Choroid plexus epithelial cell (primary cell): ENCODE data around the gene KCNK5.
A peak's percentile ranks its signal among the peaks of the same experiment; 100 is the strongest.

ENCODE experiments used
- DNase-seq: peaks from one replicate; pipeline ENCODE4 v3.0.0-alpha.2; 2010; ENCODE audit warnings: low read depth
- H3K4me3 ChIP-seq: 2 replicates; pipeline ENCODE4 v1.5.1; 2011; ENCODE audit warnings: low read depth, mild to moderate bottlenecking, control low read depth, low read length, moderate library complexity
- TF ChIP-seq, protein P1 (sequence below): conservative IDR thresholded peaks from 2 replicates; pipeline ENCODE4 v1.5.1; 2011; ENCODE audit warnings: low read depth, mild to moderate bottlenecking, control low read depth, inconsistent platforms, low read length, moderate library complexity

KCNK5 gene

GRCh38 chr6:39170389-39170788, 58.9 kb downstream of the KCNK5 start:
- no peak overlapping the region for H3K4me3 ChIP-seq
- TF ChIP-seq, protein P1, sequence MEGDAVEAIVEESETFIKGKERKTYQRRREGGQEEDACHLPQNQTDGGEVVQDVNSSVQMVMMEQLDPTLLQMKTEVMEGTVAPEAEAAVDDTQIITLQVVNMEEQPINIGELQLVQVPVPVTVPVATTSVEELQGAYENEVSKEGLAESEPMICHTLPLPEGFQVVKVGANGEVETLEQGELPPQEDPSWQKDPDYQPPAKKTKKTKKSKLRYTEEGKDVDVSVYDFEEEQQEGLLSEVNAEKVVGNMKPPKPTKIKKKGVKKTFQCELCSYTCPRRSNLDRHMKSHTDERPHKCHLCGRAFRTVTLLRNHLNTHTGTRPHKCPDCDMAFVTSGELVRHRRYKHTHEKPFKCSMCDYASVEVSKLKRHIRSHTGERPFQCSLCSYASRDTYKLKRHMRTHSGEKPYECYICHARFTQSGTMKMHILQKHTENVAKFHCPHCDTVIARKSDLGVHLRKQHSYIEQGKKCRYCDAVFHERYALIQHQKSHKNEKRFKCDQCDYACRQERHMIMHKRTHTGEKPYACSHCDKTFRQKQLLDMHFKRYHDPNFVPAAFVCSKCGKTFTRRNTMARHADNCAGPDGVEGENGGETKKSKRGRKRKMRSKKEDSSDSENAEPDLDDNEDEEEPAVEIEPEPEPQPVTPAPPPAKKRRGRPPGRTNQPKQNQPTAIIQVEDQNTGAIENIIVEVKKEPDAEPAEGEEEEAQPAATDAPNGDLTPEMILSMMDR, result no peak
- DNase-seq, result no peak

DNA sequence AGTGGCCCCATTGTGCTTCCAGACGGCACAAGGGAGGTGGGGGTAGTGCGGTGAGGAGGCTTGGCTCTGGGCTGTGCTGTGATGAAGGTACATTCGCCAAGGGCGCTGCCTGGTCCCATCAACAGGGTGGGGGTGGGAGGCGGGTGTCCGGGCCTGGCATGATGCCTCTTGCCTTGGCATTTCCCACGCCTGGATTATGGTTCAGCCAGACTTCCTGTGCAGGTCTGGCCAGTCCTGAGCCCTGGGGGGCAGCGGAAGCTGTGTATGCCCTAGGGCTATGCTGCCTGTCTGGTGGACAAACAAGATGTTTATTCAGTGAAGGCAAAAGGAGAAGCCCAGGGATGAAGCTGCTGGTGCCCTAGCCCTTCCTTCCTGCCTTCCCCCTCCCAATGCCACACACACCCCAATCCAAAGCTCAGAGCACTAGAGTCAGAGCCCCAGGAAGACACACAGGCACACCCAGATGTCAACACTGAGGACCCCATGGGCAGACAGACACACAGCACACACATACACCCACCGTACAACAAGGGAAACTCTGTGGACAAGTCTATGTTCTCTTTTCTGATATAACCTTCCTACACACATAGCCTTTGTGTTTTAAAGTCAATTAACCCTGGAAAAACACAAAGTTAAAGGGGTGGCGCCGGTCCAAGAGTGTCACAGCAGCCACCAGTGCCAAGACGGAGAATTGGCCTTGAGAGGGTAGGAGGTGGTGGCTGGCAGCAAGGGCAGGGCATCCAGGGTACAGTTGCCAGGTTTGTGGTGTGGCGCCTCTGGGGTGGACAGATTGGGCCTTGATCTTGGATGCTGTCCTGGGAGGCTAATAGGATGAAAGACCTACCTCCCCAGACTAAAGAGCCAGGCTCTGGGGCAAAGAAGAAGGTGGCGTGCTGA, 59.6 kb downstream of the KCNK5 start:
- no peak for DNase-seq
- TF ChIP-seq, protein P1, result no peak
- H3K4me3 ChIP-seq, result no peak overlapping the region

GRCh38 chr6:39167866-39168625, 61.2 kb downstream of the KCNK5 start:
- H3K4me3 ChIP-seq, result no peak overlapping the region
- no peak for DNase-seq
- TF ChIP-seq, protein P1, result no peak

DNA sequence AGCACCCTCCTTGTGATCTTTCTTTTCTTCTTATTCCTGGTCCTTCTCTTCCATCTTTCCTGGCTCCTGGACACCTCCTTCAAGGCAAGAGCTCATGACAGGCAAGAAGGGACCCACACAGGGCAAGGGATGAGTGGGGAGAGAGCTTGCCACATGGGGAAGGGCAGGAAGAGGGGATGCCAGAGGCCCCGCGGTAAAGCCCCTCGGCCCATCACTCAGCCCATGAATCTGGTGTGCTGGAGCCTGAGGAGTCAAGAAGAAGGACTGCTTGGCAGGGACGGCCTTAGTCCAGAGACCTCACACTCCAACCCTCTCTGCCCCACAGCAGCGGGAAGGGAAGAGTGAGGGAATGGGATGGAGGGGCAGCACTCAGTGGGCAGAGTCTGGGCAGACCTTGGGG, 62.0 kb downstream of the KCNK5 start:
- TF ChIP-seq, protein P1, result no peak
- no peak for DNase-seq
- no peak overlapping the region for H3K4me3 ChIP-seq

DNA sequence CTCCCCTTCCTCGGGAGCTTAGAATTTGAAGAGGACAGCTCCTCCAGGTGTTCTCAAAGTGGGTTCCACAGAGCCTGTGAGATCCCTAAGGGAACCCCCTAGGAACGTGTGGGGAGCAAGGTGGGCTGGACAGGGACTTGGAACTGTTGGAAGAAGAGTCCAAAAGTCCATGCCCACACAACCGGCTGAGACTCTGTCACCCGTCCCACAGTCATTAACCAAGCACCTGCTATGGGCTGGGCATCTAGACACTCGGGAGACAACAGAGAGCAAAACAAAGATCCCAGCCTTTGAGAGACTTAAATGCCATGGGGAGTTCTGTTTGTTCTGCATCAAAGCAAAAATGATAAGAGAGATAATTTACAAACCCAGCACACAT, 62.4 kb downstream of the KCNK5 start:
- TF ChIP-seq, protein P1, result no peak
- H3K4me3 ChIP-seq, result no peak overlapping the region
- no peak for DNase-seq

- peak; percentile 69 for DNase-seq
- no peak overlapping the region for H3K4me3 ChIP-seq
- TF ChIP-seq, protein P1, result peak; percentile 90
Observed at GRCh38 chr6:39166189-39166911, 62.9 kb downstream of the KCNK5 start.
